Measurements from ENCODE around the gene APOC4. TPM values are rescaled to one million over a fixed set of nuclear protein-coding genes. Genes with fewer than 3 reads are reported as not detected.

APOC4 gene
- total RNA-seq, 1 experiment from 2014 or later: not detected

DNA sequence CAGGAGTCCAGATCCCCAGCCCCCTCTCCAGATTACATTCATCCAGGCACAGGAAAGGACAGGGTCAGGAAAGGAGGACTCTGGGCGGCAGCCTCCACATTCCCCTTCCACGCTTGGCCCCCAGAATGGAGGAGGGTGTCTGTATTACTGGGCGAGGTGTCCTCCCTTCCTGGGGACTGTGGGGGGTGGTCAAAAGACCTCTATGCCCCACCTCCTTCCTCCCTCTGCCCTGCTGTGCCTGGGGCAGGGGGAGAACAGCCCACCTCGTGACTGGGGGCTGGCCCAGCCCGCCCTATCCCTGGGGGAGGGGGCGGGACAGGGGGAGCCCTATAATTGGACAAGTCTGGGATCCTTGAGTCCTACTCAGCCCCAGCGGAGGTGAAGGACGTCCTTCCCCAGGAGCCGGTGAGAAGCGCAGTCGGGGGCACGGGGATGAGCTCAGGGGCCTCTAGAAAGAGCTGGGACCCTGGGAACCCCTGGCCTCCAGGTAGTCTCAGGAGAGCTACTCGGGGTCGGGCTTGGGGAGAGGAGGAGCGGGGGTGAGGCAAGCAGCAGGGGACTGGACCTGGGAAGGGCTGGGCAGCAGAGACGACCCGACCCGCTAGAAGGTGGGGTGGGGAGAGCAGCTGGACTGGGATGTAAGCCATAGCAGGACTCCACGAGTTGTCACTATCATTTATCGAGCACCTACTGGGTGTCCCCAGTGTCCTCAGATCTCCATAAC lies 36.4 kb upstream of the APOC4 start, which contains the start of gene APOE:
APOE (plus strand) TSS at position 360 of the 724 bp plus-strand sequence. CDS start 829 bp downstream, outside the sequence.
- peak within 1 kb of the TSS; percentile 41 for H3K14ac ChIP-seq (ENCODE audit: insufficient read depth, low read length)
- peak within 1 kb of the TSS; percentile 66 for H3K27ac ChIP-seq (ENCODE audit: insufficient read length, low read depth, low read length)
- H2BK12ac ChIP-seq (ENCODE audit: insufficient read length, low read depth, low read length): no peak within 1 kb of the TSS
- no peak within 1 kb of the TSS for H3K56ac ChIP-seq (ENCODE audit: insufficient read length, low read depth, low read length)
- H3K9me3 ChIP-seq (ENCODE audit: control insufficient read depth, low read depth, low read length): no peaks in the 10 kb centered on the region
- H3K23me2 ChIP-seq (ENCODE audit: insufficient read length, low read depth, low read length, poor library complexity, severe bottlenecking): no peaks in the 10 kb centered on the region
- no peak within 1 kb of the TSS for H2AFZ ChIP-seq (ENCODE audit: low read length)
- no peaks in the 10 kb centered on the region; the same call in 1 of the 2 replicates for H3K79me2 ChIP-seq (ENCODE audit: insufficient read depth, low read length)
- no peak within 1 kb of the TSS for H4K8ac ChIP-seq (replicated peaks; ENCODE audit: insufficient read length, low read depth, low read length)
- no peak within 1 kb of the TSS for H4K5ac ChIP-seq (ENCODE audit: insufficient read length, low read depth, low read length)
- no peak within 1 kb of the TSS for H3T11ph ChIP-seq (ENCODE audit: low read length)
- H2AK5ac ChIP-seq (ENCODE audit: insufficient read length, low read length): no peak within 1 kb of the TSS
- Mint-ChIP-seq H3K36me3 (ENCODE audit: insufficient read depth in 1 of 3, low read depth in 3 of 3) (peaks cover 21 to 60% (median 51%) of the 10 kb centered on the region in 3 experiments; a peak in 6 of 7 replicates), H3K27ac (peak within 1 kb of the TSS; percentile 95 to 99 (median 98)), H3K4me1 (peaks cover 15 to 33% of the 10 kb centered on the region in 2 experiments), H3K9me3 (no peaks in the 10 kb centered on the region), H3K4me3 (peak within 1 kb of the TSS; percentile 92 to 99), H3K27me3 (ENCODE audit: low read depth) (no peaks in the 10 kb centered on the region)
- H3K79me1 ChIP-seq (ENCODE audit: insufficient read depth, low read depth, low read length, poor library complexity, severe bottlenecking): no peaks in the 10 kb centered on the region
- no peak within 1 kb of the TSS for H3K4ac ChIP-seq (ENCODE audit: low read depth, low read length)
- H4K91ac ChIP-seq (ENCODE audit: insufficient read length, low read depth, low read length): no peak within 1 kb of the TSS
- H4K20me1 ChIP-seq (ENCODE audit: control insufficient read depth, insufficient read depth, insufficient read length): no peaks in the 10 kb centered on the region
- peak within 1 kb of the TSS; percentile 71 for H3K4me2 ChIP-seq (ENCODE audit: insufficient read depth, insufficient read length, low read length)
- peak; percentile 91 for DNase-seq
- no peak within 1 kb of the TSS for H3K23ac ChIP-seq (ENCODE audit: insufficient read length, low read depth, low read length)
- H2BK15ac ChIP-seq (ENCODE audit: low read depth, low read length): no peak within 1 kb of the TSS
- H3K18ac ChIP-seq (ENCODE audit: insufficient read length, low read depth, low read length): peak within 1 kb of the TSS; percentile 77
- H2BK5ac ChIP-seq (ENCODE audit: insufficient read length, low read length): no peak within 1 kb of the TSS
- TF ChIP-seq, protein P1, sequence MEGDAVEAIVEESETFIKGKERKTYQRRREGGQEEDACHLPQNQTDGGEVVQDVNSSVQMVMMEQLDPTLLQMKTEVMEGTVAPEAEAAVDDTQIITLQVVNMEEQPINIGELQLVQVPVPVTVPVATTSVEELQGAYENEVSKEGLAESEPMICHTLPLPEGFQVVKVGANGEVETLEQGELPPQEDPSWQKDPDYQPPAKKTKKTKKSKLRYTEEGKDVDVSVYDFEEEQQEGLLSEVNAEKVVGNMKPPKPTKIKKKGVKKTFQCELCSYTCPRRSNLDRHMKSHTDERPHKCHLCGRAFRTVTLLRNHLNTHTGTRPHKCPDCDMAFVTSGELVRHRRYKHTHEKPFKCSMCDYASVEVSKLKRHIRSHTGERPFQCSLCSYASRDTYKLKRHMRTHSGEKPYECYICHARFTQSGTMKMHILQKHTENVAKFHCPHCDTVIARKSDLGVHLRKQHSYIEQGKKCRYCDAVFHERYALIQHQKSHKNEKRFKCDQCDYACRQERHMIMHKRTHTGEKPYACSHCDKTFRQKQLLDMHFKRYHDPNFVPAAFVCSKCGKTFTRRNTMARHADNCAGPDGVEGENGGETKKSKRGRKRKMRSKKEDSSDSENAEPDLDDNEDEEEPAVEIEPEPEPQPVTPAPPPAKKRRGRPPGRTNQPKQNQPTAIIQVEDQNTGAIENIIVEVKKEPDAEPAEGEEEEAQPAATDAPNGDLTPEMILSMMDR (conservative IDR thresholded peaks at IDR 0.05): no peak
- H2BK120ac ChIP-seq (ENCODE audit: low read depth, low read length, poor library complexity, severe bottlenecking): no peak within 1 kb of the TSS
- peak within 1 kb of the TSS; percentile 61 for H3K9ac ChIP-seq (ENCODE audit: extremely low read depth, insufficient read length, low read length)
- no peak within 1 kb of the TSS for H2BK20ac ChIP-seq (ENCODE audit: low read depth, low read length, poor library complexity, severe bottlenecking)
- H3K27me3 ChIP-seq (ENCODE audit: insufficient read depth, low read length): no peaks in the 10 kb centered on the region
- no peaks in the 10 kb centered on the region for H3K4me1 ChIP-seq (ENCODE audit: insufficient read depth, low read length)
- WGBS (ENCODE audit: extremely low coverage, insufficient read length, low lambda C conversion rate): no CpG with 5 or more reads among the region's 20 CpGs

Measured in H9 (cell line).